ENCODE measurements around the gene CTNNA2.
"Not testable (repeated sequence)": the region's sequence is repeated elsewhere in the genome, so short reads cannot be mapped to it uniquely, and the experiment has no call there.

CTNNA2 gene

DNA sequence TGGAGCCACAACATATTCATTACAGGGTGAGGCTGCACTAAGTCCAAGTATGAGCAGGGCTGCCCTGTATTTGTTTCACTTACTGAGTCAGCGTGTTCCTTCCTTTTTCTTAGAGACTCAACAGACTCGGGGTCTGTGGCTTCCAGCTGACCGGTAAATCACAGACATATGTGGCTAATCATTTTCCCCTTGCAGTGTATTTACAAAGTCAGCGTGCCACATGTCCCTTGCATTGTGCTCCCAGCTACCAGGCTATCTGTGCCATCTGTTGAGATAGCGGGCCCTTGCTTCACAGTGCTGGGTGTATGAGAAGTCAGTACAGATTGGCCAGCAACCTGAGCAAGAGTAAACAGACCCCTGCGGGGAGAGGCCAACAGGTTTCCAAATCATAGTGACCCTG lies 537.4 kb downstream of the CTNNA2 start:
- DNase-seq = no peak

DNA sequence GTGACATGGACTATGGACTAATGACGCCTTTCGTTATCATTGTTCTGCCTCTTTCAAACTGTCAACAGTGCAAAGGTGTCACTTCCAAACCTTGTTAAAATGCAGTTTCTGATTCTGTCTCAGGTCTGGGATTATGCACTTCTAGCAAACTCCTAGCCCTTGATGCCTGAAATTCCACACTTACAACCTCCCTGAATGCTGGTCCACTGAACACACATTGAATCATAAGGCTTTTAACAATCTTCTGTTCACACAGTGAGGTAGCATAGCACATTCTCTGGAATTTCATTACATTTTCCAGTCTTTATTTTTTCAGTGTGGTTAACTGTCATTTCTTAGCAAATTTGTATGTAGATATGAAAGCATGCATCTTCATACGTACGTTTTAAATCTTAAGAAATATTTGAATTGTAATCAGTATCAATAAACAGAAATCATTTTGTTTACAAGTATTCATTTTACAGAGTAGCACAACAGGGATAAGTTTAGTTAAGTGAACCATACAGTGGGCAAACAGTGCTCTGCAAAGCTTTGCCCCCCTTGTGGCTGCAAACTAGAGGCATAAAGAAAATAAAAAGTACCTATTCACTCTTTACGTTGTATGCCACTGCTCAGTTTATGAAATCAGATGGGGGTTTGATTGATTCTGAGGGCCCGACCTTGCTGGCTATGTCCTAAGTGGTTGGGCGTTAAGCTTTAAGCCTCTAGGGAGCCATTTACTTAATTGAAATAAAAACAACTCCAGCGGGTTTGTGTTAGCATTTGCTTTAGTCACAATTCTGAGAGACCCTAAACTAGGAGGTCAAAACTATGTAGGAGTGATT lies 540.9 kb downstream of the CTNNA2 start:
- DNase-seq = no peak

DNA sequence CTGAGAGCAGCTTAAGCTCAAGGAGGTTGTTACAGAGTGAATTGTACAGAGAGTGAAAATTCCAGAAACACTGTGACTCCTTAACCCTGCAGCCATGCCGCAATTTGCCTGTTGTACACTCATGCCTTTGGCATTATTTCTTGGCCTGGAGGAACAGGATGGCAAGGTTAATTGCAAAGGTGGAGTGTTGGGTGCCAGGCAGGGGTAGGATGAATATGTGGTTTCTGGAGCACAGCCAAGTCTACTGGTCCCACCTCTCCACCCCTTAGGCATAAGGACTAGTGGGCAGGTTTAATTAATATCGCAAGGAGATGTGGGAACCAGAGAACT lies 541.5 kb downstream of the CTNNA2 start:
- DNase-seq = no peak

DNA sequence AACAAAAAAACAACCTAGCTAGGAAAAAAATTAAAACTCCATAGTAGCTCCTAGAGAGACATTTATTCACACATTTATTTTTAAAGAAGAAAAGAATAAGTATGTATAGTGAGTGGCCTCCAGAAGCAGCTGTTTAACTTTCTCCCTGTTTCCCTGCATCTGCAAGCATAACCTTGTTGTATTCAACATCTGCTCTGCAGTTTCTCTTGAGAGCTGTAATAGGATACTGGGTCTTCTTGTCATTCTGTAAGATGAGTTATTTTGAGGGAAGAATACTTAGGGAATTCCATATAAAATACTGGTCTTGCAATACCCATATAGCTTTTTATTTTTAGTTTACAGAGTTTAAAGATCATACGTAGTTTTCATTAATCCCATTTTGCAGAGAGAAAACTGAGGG lies 545.1 kb downstream of the CTNNA2 start:
- DNase-seq = no peak

DNA sequence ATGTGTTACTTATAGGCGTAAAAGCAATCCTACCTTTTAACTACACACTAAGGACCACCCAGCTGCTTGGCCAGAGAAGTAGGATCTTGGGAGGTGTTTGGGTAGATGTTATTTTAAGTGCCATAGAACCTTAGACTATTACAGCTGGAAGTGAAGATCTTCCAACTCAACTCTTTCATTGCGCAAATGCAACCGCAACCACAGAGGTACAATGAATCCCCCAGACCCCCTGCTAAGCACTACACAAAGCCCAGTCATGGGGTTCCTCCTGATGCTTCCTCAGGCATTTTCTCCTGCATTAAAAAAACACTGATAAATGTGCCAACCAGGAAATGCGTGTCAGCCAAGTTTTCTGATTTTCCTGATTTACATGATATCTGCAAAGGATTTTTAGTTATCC lies 545.7 kb downstream of the CTNNA2 start:
- DNase-seq = no peak

DNA sequence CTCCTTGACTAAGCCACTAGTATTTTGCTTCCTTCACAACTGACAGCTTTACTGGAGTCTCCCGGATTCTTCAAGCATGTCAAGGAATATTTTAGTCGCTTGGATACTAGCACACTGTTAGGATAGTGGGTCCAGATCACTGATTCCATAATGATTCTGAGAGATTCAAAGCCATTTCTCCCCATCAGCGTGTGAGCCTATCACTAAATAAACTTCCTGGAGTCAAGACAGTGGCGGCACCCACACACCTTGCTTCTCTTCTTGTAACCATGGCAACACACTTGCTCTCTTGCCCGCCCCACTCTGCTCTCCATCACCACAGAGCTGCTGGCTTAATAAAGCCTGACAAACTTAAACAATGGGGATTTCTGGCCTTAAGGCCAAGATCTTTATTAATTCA lies 546.6 kb downstream of the CTNNA2 start:
- DNase-seq = no peak

DNA sequence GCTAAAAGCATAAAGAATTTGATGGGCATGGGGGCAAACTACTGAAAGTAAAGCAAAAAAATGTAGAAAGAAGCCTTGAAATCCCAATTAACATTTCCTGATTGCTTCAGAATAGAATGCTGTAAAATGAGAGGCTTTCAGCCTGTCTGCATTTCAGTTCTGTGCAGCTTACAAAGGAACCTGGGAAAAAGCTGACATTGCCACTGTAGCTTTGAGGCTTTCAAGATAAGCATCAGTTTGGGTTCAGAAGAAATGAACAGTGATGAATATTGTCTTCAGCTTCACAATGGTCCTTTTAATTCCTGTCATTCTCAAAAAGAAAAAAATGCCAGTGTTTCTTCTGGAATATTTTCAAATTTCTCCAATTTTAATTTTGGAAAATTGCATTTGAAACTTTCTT lies 549.0 kb downstream of the CTNNA2 start:
- DNase-seq = no peak

DNA sequence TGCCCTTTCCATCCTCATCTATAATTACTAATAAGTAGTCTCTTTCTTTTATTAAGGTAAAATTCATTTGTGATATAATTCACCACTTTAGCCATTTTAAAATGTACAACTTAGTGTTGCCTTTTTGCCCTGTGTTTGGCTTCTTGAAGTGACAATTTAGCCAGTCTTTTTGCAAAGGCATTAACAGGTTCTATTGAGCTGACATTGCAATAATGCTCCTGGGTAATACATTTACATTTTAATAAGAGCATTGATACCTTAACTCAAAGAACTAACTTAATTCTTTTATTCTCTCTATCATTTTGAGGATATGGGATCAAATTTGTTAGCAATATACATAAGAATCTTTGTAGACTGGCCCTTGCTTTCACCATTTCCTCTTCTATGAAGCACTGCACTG lies 549.4 kb downstream of the CTNNA2 start:
- DNase-seq = no peak

DNA sequence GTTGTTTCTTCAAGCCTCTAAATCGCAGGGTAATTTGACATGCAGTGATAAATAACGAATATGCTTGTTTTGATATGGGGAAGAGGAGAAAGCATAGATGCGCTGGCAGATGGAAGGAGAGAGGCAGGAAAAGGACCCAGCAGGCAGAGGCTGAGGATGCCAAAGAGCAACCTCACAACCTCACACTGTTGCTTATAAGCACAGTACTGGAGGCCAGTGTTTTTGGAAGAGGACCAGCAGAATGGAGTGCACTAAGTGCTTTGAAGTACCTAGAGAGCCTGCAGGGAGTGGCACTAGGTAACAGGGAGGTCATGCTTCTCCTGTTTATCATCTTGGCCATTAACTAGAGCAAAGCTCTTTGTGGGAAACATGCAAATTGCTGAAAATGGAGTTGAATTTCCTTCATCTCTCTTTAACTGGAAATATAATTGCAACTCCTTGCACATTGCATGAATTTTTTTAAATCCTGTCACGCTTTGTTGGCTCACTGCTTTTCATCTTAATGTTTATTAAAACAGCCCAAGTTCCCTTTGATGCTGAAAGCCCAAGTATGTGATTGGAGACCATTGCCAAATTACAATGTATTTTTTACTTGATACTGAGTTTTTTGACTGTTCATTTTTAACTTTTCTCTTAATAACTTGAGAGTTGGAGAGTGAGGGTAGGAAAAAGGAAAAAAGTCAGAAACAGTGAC lies 555.3 kb downstream of the CTNNA2 start:
- no peak for DNase-seq

DNA sequence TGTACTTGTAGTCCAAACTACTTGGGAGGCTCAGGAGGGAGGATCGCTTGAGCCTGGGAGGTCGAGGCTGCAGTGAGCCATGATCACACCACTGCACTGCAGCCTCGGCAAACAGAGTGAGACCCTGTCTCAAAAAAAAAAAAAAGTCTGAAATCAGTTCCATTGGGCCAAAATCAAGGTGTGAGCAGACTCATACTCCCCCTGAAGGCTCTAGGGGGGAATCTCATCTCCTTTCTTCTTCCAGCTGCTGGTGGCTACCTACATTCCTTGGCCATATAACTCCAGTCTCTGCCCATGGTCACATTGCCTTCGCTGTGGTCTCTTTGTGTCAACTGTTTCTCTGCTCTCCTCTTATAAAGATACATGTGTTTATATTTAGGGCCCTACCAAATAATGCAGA lies 557.7 kb downstream of the CTNNA2 start:
- DNase-seq = no peak

DNA sequence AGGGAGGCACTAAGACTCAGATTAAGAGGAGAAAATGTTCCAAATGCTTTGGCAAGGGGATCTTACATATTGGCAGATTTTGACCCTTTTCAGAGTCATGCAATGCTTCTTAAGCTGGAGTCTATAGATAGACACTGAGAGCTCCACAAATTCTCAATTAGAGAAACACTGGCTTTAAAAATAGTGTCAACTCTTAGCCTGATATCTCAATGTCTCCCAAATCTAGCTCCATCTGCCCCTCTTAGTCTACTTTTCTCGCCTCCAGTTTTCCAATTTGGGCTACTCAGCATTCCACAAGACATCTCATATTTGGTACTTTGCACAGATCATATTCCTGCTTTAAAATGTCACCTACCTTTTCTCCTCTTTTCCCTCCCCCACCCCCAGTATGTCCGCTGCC lies 559.1 kb downstream of the CTNNA2 start:
- no peak for DNase-seq

DNA sequence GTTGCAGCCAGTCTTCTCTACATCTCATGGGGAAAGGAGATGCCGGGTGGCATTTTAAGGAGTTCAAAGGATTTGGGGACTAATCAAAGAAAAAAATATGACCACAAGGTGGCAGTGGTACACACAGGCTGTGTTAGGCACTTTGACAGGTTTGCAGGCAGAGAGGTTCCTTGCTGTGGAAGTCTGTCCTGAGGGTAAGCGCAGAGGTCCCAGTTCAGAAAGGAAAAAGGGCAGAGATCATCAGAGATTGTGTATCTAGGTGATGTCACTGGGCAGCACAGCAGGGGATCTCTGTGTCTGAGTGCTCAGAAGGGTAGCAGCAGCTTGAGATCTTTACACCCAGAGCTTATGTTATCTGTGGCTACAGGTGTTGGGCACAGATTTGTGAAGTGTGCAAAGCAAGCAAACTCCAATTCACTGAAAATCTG lies 560.3 kb downstream of the CTNNA2 start:
- peak; percentile 11 for DNase-seq

DNA sequence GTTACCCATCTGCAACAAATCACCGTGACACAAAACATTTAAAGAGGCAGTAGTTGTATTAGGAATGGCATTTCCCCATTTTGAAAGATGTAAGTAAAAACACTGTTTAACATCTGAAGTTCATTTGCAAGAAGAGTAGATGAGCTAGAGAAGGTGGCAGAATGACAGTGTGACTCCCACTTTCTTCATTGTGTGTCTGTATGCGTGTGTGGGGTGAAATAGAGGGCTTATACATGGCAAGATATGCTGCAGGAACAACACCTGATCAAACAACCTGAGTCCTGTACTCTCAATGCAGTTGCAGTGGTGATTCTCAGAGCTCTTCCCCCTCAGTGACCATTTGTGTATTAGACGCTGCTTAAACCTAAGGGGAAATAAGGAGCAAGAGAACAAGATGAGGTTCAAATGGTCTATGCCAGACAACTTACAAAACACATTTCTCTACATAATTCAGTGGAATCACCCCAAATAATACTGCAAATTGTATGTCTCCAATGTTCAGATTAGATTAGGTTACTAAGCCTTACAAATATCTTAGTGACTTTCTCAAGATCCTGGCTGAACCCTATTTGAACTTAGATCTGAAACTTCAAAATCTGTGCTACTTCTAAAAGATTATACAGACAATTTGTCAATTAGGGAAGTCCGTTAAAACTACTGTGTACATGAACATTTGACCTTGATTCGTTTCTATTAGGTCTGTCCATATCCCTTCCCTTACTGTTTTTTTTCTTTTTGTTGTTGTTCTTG lies 561.6 kb downstream of the CTNNA2 start:
- no peak for DNase-seq

DNA sequence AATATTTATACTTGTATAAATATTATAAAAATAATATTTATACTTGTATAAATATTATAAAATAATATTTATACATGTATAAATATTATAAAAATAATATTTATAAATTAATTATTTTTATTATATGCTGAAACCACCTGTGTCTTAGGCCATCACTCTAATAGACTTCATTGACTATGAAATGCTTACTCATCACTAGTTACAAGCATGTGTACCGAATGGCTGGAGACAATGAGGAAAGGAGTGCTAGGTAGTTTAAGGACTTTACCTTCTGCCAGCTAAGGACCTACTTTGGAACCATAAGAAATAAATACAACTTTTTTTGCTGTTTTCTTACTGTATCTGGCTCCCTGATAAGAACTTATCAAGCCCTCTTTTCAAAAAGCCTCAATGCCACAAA lies 562.9 kb downstream of the CTNNA2 start:
- DNase-seq = no peak

DNA sequence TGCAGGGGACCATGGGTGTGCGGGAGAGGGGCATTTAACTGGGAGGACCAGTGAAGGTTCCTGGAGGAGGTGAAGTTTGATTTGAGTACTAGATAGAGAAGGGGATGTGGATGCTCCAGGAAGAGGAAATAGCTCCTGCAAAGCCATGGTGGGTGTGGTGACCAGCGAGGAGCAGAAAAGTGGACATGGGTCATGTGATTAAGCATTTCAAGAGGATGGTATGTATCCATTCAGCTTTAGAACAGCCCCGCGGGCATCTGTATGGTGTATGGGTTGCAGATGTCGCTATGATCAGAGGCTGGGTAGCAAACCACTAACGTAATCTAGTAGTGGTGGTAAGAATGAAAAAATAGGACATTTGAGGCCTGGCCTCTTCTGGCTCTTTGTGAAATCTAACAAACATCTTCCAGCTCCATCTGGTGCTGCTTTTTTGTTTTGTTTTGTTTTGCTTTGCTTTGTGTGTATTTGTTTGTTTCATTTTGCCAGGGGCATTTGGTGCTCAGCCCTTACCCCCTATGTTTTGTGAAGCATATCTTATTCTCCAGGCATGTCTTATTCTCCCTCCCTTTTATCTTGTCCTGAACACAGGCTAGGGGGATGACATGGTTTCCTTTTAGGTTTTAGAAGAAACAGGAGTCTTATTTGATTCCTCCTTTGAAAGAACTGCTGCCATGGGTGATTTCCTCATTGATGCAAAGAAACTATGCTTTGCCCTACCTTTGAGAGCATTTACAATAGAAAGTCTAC lies 565.6 kb downstream of the CTNNA2 start:
- DNase-seq = no peak

DNA sequence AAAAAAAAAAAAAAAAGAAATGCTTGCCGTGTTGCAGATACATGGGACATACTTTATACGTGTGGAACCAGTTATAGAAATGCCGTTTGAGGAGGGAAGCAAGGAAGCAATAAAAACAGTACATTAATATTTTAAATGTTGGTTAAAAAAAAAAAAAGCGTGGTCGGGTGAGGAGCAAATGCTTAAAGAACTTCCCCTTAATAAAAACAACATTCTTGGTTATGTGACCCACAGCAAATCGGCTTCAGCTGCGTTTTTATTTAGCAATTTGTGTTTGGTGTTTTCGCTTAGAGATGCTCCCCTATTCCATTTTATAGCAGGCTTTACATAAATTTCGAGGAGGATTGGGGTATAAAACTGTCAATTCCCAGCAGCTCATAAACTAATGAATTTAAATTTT lies 568.1 kb downstream of the CTNNA2 start:
- DNase-seq = no peak

DNA sequence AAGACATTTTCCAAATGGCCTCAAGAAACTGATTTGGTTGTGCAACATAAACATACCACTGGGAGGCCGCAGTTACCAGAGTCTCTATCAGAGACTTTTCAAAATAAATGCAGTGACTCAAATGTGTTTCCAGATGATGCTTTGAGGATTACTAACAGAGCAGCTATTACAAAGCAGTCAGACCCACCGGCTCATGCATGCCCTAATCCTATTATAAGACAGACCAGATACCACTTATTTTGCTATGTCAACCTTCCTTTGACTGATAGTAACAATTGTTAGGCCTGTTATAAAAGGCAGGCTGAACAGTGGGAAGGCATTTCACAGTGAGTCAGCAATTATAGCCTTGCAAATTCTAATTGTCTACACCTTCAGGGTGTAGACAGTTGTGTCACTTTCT lies 574.0 kb downstream of the CTNNA2 start:
- no peak for DNase-seq

DNA sequence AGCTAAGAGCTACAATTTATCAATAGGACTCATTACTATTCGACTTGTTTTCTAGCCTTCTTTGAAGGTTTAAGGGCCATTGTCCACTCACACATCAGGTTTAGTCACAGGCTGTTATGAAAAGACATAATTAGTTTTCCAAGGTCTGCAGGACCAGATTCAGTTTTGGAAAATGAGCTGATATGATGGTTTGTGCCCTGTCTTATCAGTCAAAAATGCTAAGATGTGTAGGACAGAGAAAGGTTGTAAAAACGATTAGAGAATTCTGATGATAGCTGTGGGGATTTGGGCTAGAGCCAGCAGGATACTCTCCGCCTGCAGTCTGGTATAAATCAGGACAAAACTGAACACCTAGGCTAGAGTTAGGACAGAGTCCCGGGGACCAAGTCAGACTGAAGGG lies 578.4 kb downstream of the CTNNA2 start:
- no peak for DNase-seq

DNA sequence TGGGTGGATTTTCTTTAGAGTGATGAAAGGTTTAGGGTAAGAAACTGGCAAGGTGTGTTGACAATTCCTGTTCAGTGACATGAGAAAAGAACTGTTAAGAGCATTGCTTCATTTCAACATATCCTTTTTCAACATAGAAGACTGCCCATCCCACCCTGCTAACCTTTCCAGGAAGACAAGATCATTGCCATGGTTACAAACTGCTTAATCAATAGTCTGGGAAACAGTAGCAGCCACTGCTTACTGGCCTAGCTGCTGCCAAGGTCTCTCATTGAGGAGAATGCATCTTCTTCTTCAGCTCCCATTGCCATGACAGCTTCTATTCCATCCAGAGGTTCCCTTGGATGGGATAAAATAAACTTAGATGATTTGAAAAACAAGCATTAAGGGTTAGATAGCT lies 579.6 kb downstream of the CTNNA2 start:
- DNase-seq = no peak

DNA sequence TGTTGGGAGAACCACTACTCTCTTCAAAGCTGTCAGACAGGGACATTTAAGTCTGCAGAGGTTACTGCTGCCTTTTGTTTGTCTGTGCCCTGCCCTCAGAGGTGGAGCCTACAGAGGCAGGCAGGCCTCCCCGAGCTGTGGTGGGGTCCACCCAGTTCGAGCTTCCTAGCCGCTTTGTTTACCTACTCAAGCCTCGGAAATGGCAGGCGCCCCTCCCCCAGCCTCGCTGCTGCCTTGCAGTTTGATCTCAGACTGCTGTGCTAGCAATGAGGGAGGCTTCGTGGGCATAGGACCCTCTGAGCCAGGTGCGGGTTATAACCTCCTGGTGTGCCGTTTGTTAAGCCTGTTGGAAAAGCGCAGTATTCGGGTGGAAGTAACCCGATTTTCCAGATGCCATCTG lies 585.7 kb downstream of the CTNNA2 start:
- not testable (repeated sequence) for DNase-seq

DNA sequence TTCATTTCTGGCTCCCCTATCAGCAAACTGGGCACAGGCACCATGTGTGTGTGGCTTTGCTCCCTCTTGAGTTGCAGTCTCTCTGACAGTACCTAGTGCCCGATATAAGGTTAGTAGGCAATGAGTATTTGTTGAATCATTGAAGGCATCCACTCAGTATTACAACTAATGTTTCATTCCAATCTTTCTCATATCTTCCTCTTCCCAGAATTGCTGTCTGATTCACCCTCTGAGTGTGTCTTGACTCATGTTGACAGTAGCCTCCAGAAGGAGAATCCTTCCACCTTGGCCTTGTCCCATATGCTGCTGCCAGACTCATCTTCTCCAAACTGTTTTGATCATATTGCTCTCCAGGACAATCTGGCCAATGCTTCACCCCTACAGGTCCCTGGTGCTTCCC lies 589.2 kb downstream of the CTNNA2 start:
- no peak for DNase-seq

DNA sequence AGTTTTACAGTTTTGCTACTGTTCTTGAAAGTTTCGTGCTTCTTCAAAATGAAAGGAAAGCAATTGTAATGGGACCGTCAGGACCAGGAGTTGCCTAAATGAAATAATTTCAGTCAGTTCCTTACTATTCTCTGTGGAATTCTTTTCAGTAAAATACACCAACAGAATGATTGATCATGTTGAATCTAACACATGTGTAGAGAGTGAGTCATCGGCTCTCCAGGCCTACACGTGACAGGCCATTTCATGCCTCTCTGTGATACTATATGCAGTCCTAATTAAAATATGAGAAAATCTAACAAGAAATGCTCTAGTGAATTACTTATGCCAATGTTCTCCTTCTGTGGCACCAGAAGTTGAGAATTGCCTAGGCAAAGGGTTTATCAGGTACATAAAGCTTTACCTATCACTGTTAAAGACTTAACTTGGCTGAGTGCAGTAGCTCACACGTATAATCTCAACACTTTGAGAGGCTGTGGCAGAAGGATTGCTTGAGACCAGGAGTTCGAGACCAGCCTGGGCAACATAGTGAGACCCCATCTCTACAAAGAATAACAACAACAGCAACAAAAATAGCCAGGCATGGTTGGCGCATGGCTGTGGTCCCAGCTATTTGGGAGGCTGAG lies 592.3 kb downstream of the CTNNA2 start:
- no peak for DNase-seq

DNA sequence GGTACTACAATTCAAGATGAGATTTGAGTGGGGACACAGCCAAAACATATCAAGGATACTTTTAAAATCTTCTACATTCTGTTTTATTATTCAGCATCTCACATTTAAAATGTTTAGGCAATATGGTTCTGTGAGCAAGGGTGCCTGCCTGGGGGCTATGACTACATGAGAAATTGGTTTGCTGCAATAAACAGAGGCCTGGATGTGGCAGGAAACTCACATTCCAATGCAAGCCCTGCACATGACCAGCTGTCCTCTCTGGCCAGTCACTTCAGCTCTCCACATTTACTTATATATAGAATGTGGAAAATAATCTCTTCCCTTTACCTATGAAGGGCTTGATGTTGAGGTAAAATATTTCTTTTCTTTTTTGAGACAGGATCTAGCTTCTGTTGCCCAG lies 598.3 kb downstream of the CTNNA2 start:
- DNase-seq = no peak

Measured in NCI-H510A (cell line).